IMR-90 (cell line): ENCODE results near the gene AKR7A2. TPM values are rescaled to one million over a fixed set of nuclear protein-coding genes. Genes with fewer than 3 reads are reported as not detected.
"Not testable (repeated sequence)": the region's sequence is repeated elsewhere in the genome, so short reads cannot be mapped to it uniquely, and the experiment has no call there.

Experiments
- ATAC-seq: fragments of 200-7000 bp; cut with Tn5 transposase; 2 replicates; pipeline ENCODE4 v1.9.1; 2020; ENCODE audit warnings: low read depth, mild to moderate bottlenecking, moderate library complexity
- BruUV-seq: library from RNA; stranded (reverse); fragments of 400-500 nt; replicated peaks from 2 replicates; lab custom pipeline; 2021; lab: Mats Ljungman, UMichigan
- CTCF ChIA-PET: fragments of 300-600 bp; formaldehyde crosslinking; extraction: SDS; loops from one replicate; lab custom pipeline; 2021; ENCODE audit warnings: antibody characterized with exemption; lab: Yijun Ruan, JAX
- POLR2A ChIA-PET: fragments of 300-600 bp; sonication (Branson Sonifier 250); formaldehyde crosslinking; loops from one replicate; lab custom pipeline; 2022; ENCODE audit warnings: antibody characterized with exemption; ENCODE audit not compliant: unreplicated experiment; lab: Charles Lee
- DNase-seq: peaks from one replicate; pipeline ENCODE4 v3.0.0; 2013
- H2AFZ ChIP-seq: replicated peaks from 2 replicates; pipeline ENCODE3; 2013; ENCODE audit warnings: low read length, mild to moderate bottlenecking; ENCODE audit not compliant: poor library complexity
- H2AK5ac ChIP-seq: 2 replicates; pipeline ENCODE4 v1.6.1; 2013; ENCODE audit warnings: low read depth, low read length, inconsistent platforms
- H2AK9ac ChIP-seq: replicated peaks from 2 replicates; pipeline ENCODE3; 2013; ENCODE audit warnings: mild to moderate bottlenecking, low read depth, low read length, moderate library complexity; ENCODE audit not compliant: poor library complexity
- H2BK120ac ChIP-seq: 2 replicates; pipeline ENCODE4 v1.6.1; 2013; ENCODE audit warnings: low read depth, low read length, inconsistent platforms
- H2BK15ac ChIP-seq: 3 replicates; pipeline ENCODE4 v1.6.1; 2013; ENCODE audit warnings: low read depth, low read length, inconsistent platforms
- H2BK20ac ChIP-seq: 2 replicates; pipeline ENCODE4 v1.6.1; 2013; ENCODE audit warnings: low read depth, mild to moderate bottlenecking, inconsistent platforms, low read length, moderate library complexity
- H2BK5ac ChIP-seq: 2 replicates; pipeline ENCODE4 v1.6.1; 2013; ENCODE audit warnings: mild to moderate bottlenecking, low read depth, low read length, inconsistent platforms; ENCODE audit not compliant: poor library complexity, severe bottlenecking
- H3K14ac ChIP-seq: replicated peaks from 2 replicates; pipeline ENCODE4 v1.6.1; 2013; ENCODE audit warnings: low read depth, low read length, inconsistent platforms
- H3K18ac ChIP-seq: 2 replicates; pipeline ENCODE4 v1.6.1; 2013; ENCODE audit warnings: low read depth, low read length, control low read depth
- H3K23ac ChIP-seq: 2 replicates; pipeline ENCODE4 v1.6.1; 2013; ENCODE audit warnings: low read depth, low read length, inconsistent platforms
- H3K27ac ChIP-seq: 2 replicates; pipeline ENCODE4 v1.5.1; 2013; ENCODE audit warnings: mild to moderate bottlenecking, control low read depth, low read length; ENCODE audit not compliant: insufficient read depth
- H3K27me3 ChIP-seq: 2 replicates; pipeline ENCODE4 v1.6.1; 2013; ENCODE audit warnings: low read length; ENCODE audit not compliant: control insufficient read depth, insufficient read depth
- H3K36me3 ChIP-seq: 2 replicates; pipeline ENCODE4 v1.6.1; 2013; ENCODE audit warnings: low read length, mixed read lengths; ENCODE audit not compliant: control insufficient read depth, insufficient read depth
- H3K4ac ChIP-seq: 2 replicates; pipeline ENCODE4 v1.6.1; 2013; ENCODE audit warnings: low read depth, low read length, inconsistent platforms
- H3K4me1 ChIP-seq: 2 replicates; pipeline ENCODE4 v1.6.1; 2013; ENCODE audit warnings: low read length, mixed read lengths; ENCODE audit not compliant: control insufficient read depth, insufficient read depth
- H3K4me2 ChIP-seq: 2 replicates; pipeline ENCODE4 v1.6.1; 2013; ENCODE audit warnings: low read depth, mild to moderate bottlenecking, control low read depth, low read length, moderate library complexity
- H3K4me3 ChIP-seq: 2 replicates; pipeline ENCODE4 v1.5.1; 2013; ENCODE audit warnings: low read depth, mild to moderate bottlenecking, control low read depth, low read length, moderate library complexity; ENCODE audit not compliant: insufficient read depth
- H3K56ac ChIP-seq: 2 replicates; pipeline ENCODE4 v1.6.1; 2013; ENCODE audit warnings: low read length, inconsistent platforms; ENCODE audit not compliant: insufficient read depth; ENCODE audit errors: extremely low read depth
- H3K79me1 ChIP-seq, 2 experiments: 2 replicates each; pipeline ENCODE4 v1.6.1; 2013; ENCODE audit warnings: low read length in 2 of 2, inconsistent platforms in 1 of 2, low read depth in 1 of 2
- H3K9ac ChIP-seq: 2 replicates; pipeline ENCODE4 v1.6.1; 2013; ENCODE audit warnings: low read depth, low read length, control low read depth
- H3K9me1 ChIP-seq: 2 replicates; pipeline ENCODE4 v1.6.1; 2013; ENCODE audit warnings: low read length, inconsistent platforms; ENCODE audit not compliant: insufficient read depth
- H3K9me3 ChIP-seq: 2 replicates; pipeline ENCODE4 v1.6.1; 2013; ENCODE audit warnings: low read length; ENCODE audit not compliant: control insufficient read depth, insufficient read depth
- H4K20me1 ChIP-seq: 2 replicates; pipeline ENCODE4 v1.6.1; 2013; ENCODE audit warnings: low read length, inconsistent platforms; ENCODE audit not compliant: insufficient read depth
- H4K5ac ChIP-seq: 2 replicates; pipeline ENCODE4 v1.6.1; 2013; ENCODE audit warnings: mild to moderate bottlenecking, low read depth, low read length, control low read depth
- H4K8ac ChIP-seq, 2 experiments: 2 replicates each; pipeline ENCODE4 v1.6.1; 2013; ENCODE audit warnings: low read depth in 2 of 2, low read length in 2 of 2, control low read depth in 1 of 2, inconsistent platforms in 1 of 2
- H4K91ac ChIP-seq: 2 replicates; pipeline ENCODE4 v1.6.1; 2013; ENCODE audit warnings: low read depth, low read length, inconsistent platforms; ENCODE audit not compliant: insufficient read depth
- WGBS, 2 experiments: methylation state at CpG; one replicate each; pipeline versions ENCODE4 v1.1.5 to v1.1.7; 2013; ENCODE audit warnings: missing lambda C conversion rate in 2 of 2; ENCODE audit not compliant: insufficient read length in 1 of 2; ENCODE audit errors: extremely low coverage in 2 of 2; 5-methylcytosine and 5-hydroxymethylcytosine counted together
- dilution Hi-C: fragments of 300-500 bp; cut with HindIII; formaldehyde crosslinking; loops from one replicate; pipeline ENCODE4 v1.14.3; 2018; ENCODE audit warnings: low sequenced_read_pairs; ENCODE audit not compliant: unreplicated experiment
- in situ Hi-C: fragments of 300-500 bp; cut with MboI; formaldehyde crosslinking; loops from 3 replicates; pipeline ENCODE4 v1.14.3; 2019; ENCODE audit warnings: low sequenced_read_pairs, inconsistent platforms, mixed read lengths
- intact Hi-C: fragments of 100-400 bp; cut with micrococcal nuclease; formaldehyde crosslinking; loops from 2 replicates; pipeline ENCODE4 v1.10.0; 2022
- polyA plus RNA-seq, 3 experiments: library from polyadenylated mRNA; depleted of rRNA; stranded (reverse); fragments of >200 nt; gene quantifications; 2 replicates each; pipeline ENCODE4 v1.2.3, GENCODE V29; 2012; ENCODE audit warnings: low replicate concordance in 1 of 3
- total RNA-seq: library from RNA; depleted of rRNA; stranded (reverse); fragments of >200 nt; gene quantifications from 2 replicates; pipeline ENCODE4 v1.2.3, GENCODE V29; 2012

The AKR7A2 gene
- total and polyA plus RNA-seq, 2 of the 4 experiments (the other 2 are of a cell fraction), result 55.8 to 60.2 TPM

GRCh38 chr1:19285807-19286206 is 26.1 kb downstream of the AKR7A2 start:
- H3K4me1 ChIP-seq, H2BK120ac ChIP-seq, H3K18ac ChIP-seq, H2AK9ac ChIP-seq, H3K36me3 ChIP-seq, ATAC-seq, H2BK5ac ChIP-seq, H3K9me3 ChIP-seq, H3K9ac ChIP-seq, H4K20me1 ChIP-seq, BruUV-seq, H3K9me1 ChIP-seq, H2BK20ac ChIP-seq, H3K4ac ChIP-seq, H3K27ac ChIP-seq, H3K4me3 ChIP-seq, POLR2A ChIA-PET, in situ Hi-C loops, H3K14ac ChIP-seq, H4K5ac ChIP-seq, H3K56ac ChIP-seq, H3K23ac ChIP-seq, H3K27me3 ChIP-seq, DNase-seq, H2BK15ac ChIP-seq, H3K4me2 ChIP-seq, H2AK5ac ChIP-seq, H4K91ac ChIP-seq, H3K79me1 ChIP-seq, H2AFZ ChIP-seq, dilution Hi-C loops, H4K8ac ChIP-seq, intact Hi-C loops, CTCF ChIA-PET: not testable (repeated sequence)
- WGBS, 2 experiments, result 100% methylated on average over 1 of the region's 3 CpGs; no CpG with 5 or more reads in 1 of the 2 experiments

- H2BK120ac ChIP-seq, ATAC-seq, H3K9me3 ChIP-seq, H3K4me3 ChIP-seq, H3K27me3 ChIP-seq, H3K4me2 ChIP-seq, H3K56ac ChIP-seq, in situ Hi-C loops, H3K14ac ChIP-seq, H2BK5ac ChIP-seq, H4K91ac ChIP-seq, H3K79me1 ChIP-seq, POLR2A ChIA-PET, DNase-seq, H3K4ac ChIP-seq, H2BK20ac ChIP-seq, H2AK5ac ChIP-seq, H4K20me1 ChIP-seq, H3K18ac ChIP-seq, H3K9me1 ChIP-seq, H4K5ac ChIP-seq, CTCF ChIA-PET, dilution Hi-C loops, H4K8ac ChIP-seq, H3K4me1 ChIP-seq, H2BK15ac ChIP-seq, intact Hi-C loops, BruUV-seq, H2AK9ac ChIP-seq, H3K23ac ChIP-seq, H3K36me3 ChIP-seq, H2AFZ ChIP-seq, H3K27ac ChIP-seq, H3K9ac ChIP-seq: not testable (repeated sequence)
- no CpG with 5 or more reads among the region's 3 CpGs for WGBS, 2 experiments
Observed at GRCh38 chr1:19285366-19285765, 26.6 kb downstream of the AKR7A2 start.
